NCI-H2196 treated with DMSO at 0.1 percent for 48 hours (cell line): Measurements from ENCODE around the gene ARHGAP23.
"Not testable (repeated sequence)": the region's sequence is repeated elsewhere in the genome, so short reads cannot be mapped to it uniquely, and the experiment has no call there.

ENCODE experiments used
- DNase-seq: peaks from one replicate; lab custom pipeline; 2025; ENCODE audit not compliant: unreplicated experiment; lab: John Stamatoyannopoulos, UW

Gene ARHGAP23

GRCh38 chr17:38510421-38511149 is 82.3 kb downstream of the ARHGAP23 start:
- no peak for DNase-seq

DNA sequence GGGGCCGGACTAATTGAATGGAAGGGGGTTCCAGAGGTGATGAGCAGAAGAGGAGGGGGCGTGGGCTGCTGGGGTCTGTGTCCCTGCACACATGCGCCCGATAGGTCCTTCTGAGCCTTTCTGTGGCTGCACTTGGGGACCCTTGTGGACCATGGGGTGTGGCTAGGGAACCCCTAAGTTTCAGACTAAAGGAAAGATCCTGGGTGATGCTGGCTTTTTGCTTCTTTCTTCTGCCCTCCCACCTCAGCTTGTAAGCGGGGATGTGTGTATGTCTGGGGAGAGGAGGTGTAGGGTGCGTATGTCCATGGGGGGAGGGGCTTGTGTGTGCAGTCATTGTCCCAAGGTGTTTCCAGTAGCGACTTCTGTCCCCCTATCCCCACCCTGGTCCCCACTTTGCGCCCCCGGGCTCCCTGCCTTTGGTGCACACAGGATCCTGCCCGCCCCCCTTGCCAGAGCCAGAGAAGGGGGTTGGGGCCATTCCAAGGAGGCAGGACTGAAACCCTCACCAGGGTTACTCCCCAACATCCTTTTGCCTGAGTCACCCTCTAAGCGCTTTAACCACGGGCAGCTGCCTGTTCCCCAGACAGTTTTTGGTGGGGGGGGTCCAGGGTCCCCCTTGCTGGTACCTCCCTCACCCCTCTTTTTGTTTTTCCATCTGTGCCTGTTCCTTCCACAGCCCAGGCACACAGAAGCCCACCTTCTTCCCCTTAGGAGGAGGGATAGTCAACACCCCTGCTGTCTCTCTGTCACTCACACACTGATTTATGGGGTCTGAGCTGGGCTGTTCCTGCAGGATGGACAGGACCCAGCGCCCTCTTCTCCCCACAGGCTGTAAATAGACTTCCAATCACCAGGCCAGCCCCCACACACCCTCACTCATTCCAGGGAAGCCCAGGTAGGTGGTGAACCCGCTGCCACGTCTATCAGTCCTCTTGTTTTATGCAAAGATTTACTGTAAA is 83.2 kb downstream of the ARHGAP23 start:
- no peak for DNase-seq

- no peak for DNase-seq
These were observed 84.3 kb downstream of the ARHGAP23 start for GRCh38 chr17:38512473-38513058.

GRCh38 chr17:38526526-38526925 is 98.3 kb downstream of the ARHGAP23 start:
- not testable (repeated sequence) for DNase-seq

DNA sequence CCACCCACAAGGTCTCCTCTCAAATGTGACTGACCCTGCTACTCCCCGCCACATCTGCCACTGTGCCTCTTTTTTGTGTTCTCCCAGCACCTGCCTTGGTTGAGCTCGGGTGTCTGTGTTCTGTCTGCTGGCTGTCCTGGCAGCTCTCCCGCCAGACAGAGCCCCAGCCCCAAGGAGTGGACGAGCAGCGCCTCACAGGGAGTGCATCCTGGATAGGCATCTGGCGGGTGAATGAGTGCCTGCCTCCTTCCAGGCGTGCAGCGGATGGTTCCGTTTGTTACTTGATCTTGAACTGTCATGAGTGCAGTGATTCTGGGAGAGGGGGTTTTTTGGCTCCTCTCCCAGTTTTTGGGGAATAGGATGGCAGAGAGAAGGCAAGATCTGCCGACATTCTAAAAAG is 99.9 kb downstream of the ARHGAP23 start:
- not testable (repeated sequence) for DNase-seq

DNA sequence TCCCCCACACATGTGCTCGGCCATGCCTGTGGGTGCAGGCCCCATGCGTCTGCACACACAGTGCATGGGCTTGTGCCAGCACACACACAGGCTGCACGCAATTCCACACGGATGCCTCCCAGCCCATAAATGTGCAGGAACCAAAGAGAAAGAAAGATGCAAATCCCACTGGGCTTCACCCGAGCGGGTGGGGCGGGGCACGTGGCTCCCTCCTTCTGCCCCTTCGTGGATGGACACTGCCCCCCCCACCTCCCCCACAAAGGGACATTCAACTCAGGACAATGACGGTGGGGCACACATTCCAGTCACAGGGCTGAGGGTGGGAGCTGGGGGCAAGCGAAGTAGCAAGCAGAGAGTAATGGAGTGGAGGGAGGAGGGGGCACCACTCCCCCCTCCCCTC is 102.6 kb downstream of the ARHGAP23 start:
- DNase-seq: not testable (repeated sequence)

DNA sequence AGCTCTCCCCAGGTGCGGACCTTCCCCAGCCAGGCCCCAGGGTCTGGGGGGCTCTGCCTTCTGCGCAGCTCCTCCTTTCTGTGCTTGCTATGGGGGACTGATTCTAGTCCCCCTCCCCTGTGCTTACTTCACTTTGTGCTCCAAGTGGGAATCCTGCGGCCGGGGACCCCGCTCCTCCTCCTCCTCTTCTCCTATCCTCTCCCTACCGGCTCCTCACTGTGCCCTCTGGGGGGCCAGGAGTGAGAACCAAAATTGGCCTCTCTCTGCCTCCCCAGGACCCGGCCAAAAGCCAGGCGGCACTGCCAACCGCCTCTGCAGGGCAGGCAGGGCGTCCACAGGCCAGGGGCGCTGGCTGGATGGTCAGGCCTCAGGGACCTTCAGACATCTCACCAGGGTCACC is 103.5 kb downstream of the ARHGAP23 start:
- DNase-seq: not testable (repeated sequence)

- DNase-seq: no peak
These were observed 104.2 kb downstream of the ARHGAP23 start for GRCh38 chr17:38532451-38532850.

- DNase-seq: no peak
These were observed 105.0 kb downstream of the ARHGAP23 start for GRCh38 chr17:38533241-38533640.

GRCh38 chr17:38533866-38534497 is 105.7 kb downstream of the ARHGAP23 start:
- no peak for DNase-seq

DNA sequence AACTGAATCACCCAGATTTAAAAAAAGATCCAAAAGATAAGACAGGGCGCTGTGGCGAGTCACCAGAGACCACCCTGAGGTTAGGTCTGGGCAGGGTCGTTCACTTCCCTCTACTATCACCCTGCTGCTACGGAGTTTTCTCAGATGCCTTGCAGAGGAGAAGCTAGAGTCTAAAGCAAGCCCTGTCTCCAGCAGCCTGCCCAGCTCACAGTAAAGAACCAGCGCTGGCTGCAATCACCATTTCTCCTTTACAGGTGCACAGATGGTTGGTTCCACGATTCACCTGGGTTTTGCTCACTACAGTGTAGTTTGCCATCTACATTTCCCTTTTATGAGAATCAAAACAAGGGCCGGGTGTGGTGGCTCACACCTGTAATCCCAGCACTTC is 106.2 kb downstream of the ARHGAP23 start:
- no peak for DNase-seq

- no peak for DNase-seq
These were observed 107.6 kb downstream of the ARHGAP23 start for GRCh38 chr17:38535886-38536285.

GRCh38 chr17:38536661-38537060 is 108.4 kb downstream of the ARHGAP23 start:
- DNase-seq: no peak

DNA sequence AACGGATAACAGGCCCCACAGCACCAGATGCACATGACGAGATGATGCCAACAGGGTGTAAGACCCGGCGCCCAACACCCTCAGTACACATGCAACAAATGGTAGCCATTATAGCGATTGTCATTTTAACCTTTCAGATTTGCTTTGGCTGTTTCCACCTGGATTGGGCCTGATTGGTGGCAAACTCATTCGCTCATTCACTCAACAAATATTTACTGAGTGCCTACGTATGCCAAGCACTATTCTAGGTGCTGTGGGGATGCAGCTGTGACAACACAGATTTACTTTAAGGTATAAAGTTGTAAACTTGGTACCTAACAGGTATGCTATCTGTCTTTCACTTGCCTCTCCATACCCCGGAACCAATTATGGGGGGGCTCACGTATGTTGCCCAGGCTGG is 110.6 kb downstream of the ARHGAP23 start:
- DNase-seq: peak; percentile 22

- DNase-seq: peak; percentile 20
These were observed 111.1 kb downstream of the ARHGAP23 start for GRCh38 chr17:38539386-38539785.

DNA sequence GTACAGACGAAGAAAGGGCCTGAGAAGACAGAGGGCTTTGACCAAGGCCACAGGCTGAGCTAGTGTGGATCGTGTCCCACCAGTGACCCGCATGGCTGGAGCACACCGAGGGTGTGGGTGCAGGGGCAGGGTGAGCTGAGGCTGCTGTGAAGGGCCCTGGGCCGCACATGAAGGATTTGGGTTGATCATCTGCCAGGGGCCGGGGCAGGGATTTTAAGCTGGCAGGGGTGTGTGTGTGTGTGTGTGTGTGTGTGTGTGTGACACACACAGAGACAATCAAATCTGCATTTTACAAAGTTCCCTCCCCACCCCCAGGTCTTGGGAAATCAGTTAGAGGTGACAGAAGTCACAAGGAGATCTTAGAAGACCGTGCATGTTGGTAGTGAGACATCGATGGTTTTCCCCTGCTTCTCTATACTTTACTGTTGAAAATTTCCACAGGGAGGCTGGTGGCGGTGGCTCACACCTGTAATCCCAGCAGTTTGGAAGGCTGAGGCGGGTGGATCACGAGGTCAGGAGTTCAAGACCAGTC is 112.3 kb downstream of the ARHGAP23 start:
- DNase-seq: no peak

DNA sequence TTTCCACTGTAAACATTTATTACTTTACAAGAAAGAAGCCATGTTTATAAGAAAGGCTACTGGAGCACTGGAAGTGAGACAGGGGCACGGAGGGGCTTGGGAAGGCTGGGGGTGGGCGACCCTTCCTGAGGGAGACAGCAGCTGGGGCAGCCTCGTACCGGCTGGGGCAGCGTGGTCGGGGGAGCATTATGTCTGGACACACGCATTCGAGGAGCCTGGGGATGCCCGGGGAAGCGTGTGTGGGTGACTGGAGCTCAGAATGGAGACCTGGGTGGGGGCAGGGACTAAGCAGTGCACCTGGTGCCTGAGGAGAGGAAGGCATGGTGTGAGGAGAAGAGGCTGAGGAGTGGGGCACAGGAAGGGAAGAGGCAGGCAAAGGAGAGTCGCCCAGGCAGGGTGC is 113.0 kb downstream of the ARHGAP23 start:
- DNase-seq: peak; percentile 96

DNA sequence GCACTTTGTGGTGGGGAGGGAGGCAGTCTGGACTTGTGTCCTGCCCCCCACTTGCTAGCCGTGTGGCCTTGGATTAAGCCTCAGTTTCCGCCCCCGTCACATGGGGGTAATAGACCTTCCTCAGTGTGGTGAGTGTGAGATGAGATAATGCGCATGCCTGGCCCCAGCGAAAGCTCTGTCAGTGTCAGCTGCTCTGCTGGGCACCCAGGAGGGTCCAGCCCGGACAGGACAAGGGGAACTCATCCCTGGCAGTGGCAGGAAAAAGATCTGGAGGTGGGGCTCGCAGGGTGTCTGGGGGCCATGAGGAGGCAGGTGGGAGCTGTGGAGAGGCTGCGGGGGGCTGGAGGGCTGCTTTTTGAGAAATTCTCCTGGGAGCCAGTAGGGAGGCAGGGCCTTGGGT is 114.0 kb downstream of the ARHGAP23 start:
- DNase-seq: no peak

DNA sequence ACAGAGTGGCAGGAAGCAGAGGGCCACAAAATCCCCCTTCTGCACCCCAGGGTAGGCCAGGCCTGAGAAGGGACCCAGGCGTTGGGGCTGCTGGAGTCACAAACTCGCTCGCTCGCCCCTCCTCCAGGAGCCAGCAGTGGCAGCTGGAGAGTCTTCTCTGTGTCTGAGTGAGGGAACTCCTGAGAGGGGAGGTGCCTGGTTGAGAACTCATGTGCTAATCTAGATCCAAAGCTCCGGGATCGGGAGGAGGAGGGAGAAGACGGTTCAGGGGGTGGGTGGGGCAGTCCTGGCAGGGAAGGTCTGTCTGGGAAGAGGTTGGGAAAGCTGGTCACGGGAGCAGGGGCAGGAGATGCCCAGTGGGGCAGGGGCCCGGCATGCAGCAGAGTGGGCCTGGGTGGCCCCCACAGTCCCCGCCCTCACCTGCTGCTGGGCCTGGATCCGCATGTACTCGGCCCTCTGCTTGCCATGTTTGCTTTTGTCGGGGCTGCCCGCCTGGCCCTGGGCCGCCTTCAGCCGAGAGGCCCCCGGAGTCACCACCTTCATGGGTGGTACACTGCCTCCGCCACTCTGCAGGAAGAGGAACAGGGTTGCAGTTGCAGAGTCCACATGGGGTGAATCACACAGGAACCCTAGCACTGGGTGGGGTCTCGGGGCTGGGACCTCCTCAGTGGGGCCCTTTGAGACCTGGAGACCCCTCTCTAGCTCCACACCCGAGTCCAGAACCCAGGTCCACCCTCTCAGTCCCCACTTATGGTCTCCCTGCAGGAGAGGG is 115.3 kb downstream of the ARHGAP23 start:
- DNase-seq: no peak

- no peak for DNase-seq
These were observed 116.0 kb downstream of the ARHGAP23 start for GRCh38 chr17:38544175-38544838.
